KMS-11 (cell line): ENCODE data around the gene MESD.
A peak's percentile ranks its signal among the peaks of the same experiment; 100 is the strongest.

Experiments used
- H2AFZ ChIP-seq: fragments of 200-600 bp; sonication (generic); 2 replicates; pipeline ENCODE4 v1.6.1; 2016; ENCODE audit warnings: antibody characterized with exemption, mixed run types, low read depth
- H3K27ac ChIP-seq: fragments of 200-600 bp; sonication (generic); 2 replicates; pipeline ENCODE4 v1.6.1; 2016; ENCODE audit warnings: mild to moderate bottlenecking, mixed run types
- H3K27me3 ChIP-seq: fragments of 200-600 bp; sonication (generic); 2 replicates; pipeline ENCODE4 v1.6.1; 2017; ENCODE audit warnings: mild to moderate bottlenecking, low read depth, mixed run types, moderate library complexity; ENCODE audit not compliant: insufficient read depth
- H3K36me3 ChIP-seq: fragments of 200-600 bp; sonication (generic); 2 replicates; pipeline ENCODE4 v1.6.1; 2017; ENCODE audit warnings: mild to moderate bottlenecking, mixed run types; ENCODE audit not compliant: insufficient read depth
- H3K4me1 ChIP-seq: fragments of 200-600 bp; sonication (generic); 2 replicates; pipeline ENCODE4 v1.6.1; 2016; ENCODE audit warnings: mild to moderate bottlenecking, low read depth, mixed run types; ENCODE audit not compliant: poor library complexity, severe bottlenecking
- H3K4me2 ChIP-seq: fragments of 200-600 bp; sonication (generic); 2 replicates; pipeline ENCODE4 v1.7.0; 2016; ENCODE audit warnings: mild to moderate bottlenecking, mixed run types
- H3K4me3 ChIP-seq: fragments of 200-600 bp; sonication (generic); IDR thresholded peaks from 2 replicates; pipeline ENCODE4 v1.6.1; 2017; ENCODE audit warnings: low read depth, low read length, mixed read lengths; ENCODE audit not compliant: insufficient read depth
- H3K79me2 ChIP-seq: fragments of 200-600 bp; sonication (generic); 2 replicates; pipeline ENCODE4 v1.6.1; 2016; ENCODE audit warnings: low read depth, mixed run types; ENCODE audit not compliant: insufficient read depth
- H3K9ac ChIP-seq: fragments of 200-600 bp; sonication (generic); 2 replicates; pipeline ENCODE4 v1.6.1; 2016; ENCODE audit warnings: mild to moderate bottlenecking, mixed run types
- H4K20me1 ChIP-seq: fragments of 200-600 bp; sonication (generic); 2 replicates; pipeline ENCODE4 v1.6.1; 2016; ENCODE audit warnings: mild to moderate bottlenecking, mixed run types; ENCODE audit not compliant: insufficient read depth
- TF ChIP-seq, protein P1 (sequence below): fragments of 200-600 bp; sonication (generic); conservative IDR thresholded peaks from 2 replicates; pipeline ENCODE4 v1.6.1; 2017; ENCODE audit warnings: low read depth, mild to moderate bottlenecking, antibody characterized with exemption, low read length, moderate library complexity, mixed read lengths

MESD gene

DNA sequence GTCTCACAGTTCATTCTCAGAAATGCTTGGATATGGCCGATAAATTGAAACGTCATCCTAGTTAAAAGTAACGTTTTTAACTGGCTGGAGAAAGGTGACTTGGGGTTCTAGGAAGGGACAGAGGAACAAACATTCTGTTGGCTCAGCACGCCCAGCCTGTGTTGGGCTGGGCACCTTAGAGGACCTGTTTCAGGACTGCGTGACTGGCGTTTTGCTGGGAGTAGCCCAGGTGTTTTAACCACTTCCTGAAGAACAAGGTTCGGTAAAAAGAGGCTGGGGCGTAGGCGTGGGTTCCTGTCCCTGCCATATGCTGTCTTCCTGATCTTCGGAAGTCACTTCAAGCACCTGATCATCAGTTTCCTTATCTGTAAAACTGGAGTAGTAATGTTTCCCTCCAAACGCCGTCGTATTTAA is 10.0 kb upstream of the MESD start:
- Histone ChIP-seq H3K27me3 (no peaks in the 10 kb centered on the region), H3K4me1 (peaks cover 16% of the 10 kb centered on the region), H3K36me3 (no peaks in the 10 kb centered on the region), H3K79me2 (peaks cover 23% of the 10 kb centered on the region), H4K20me1 (no peaks in the 10 kb centered on the region), H3K9ac (peak overlapping the region; percentile 94), H3K27ac (peak overlapping the region; percentile 92), H3K4me2 (peak overlapping the region; percentile 69), H2AFZ (peak overlapping the region; percentile 64; the same call in 1 of the 2 replicates), H3K4me3 (no peak overlapping the region)
- TF ChIP-seq, protein P1, sequence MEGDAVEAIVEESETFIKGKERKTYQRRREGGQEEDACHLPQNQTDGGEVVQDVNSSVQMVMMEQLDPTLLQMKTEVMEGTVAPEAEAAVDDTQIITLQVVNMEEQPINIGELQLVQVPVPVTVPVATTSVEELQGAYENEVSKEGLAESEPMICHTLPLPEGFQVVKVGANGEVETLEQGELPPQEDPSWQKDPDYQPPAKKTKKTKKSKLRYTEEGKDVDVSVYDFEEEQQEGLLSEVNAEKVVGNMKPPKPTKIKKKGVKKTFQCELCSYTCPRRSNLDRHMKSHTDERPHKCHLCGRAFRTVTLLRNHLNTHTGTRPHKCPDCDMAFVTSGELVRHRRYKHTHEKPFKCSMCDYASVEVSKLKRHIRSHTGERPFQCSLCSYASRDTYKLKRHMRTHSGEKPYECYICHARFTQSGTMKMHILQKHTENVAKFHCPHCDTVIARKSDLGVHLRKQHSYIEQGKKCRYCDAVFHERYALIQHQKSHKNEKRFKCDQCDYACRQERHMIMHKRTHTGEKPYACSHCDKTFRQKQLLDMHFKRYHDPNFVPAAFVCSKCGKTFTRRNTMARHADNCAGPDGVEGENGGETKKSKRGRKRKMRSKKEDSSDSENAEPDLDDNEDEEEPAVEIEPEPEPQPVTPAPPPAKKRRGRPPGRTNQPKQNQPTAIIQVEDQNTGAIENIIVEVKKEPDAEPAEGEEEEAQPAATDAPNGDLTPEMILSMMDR: no peak

DNA sequence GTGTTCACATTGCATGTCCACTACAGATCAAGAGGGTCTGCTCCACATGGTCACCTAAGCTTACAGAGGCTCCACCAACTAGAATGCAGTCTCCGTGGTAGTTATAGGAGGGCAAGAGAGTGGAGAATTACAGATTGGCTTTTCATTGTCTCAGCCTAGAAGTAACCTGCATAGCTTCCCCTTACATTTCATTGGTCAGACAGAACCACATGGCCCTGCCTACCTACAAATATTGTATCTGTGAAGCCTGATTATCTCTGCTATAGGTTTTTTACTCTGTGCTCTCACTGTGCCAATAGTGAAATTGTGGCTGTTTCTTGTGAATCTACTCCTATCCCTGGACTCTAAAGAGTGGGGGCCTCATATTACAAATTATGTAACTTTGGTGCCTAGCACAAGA is 8.6 kb upstream of the MESD start:
- Histone ChIP-seq H3K4me1 (peaks cover 16% of the 10 kb centered on the region), H3K9ac (no peak overlapping the region), H3K4me3 (no peak overlapping the region), H3K79me2 (peaks cover 9% of the 10 kb centered on the region), H3K36me3 (no peaks in the 10 kb centered on the region), H2AFZ (no peak overlapping the region), H3K4me2 (no peak overlapping the region), H4K20me1 (no peaks in the 10 kb centered on the region), H3K27me3 (no peaks in the 10 kb centered on the region), H3K27ac (no peak overlapping the region)
- TF ChIP-seq, protein P1: no peak

DNA sequence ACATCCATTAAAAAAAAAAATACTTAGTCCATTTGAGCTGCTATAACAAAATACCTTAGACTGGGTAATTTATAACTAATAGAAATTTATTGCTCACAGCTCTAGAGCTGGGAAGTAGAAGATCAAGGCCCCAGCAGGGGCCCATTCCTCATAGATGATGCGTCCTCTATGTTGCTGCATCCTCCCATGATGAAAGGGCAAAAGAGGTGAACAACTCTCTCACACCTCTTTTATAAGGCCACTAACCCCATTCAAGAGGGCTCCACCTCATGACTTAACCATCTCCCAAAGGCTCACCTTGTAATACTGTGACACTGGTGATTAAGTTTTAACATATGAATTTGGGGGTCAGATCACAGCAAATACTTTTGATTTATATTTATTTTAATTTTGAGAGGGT is 8.1 kb upstream of the MESD start:
- TF ChIP-seq, protein P1: no peak
- H3K27me3 ChIP-seq: no peaks in the 10 kb centered on the region
- H3K9ac ChIP-seq: no peak overlapping the region
- H3K79me2 ChIP-seq: peaks cover 5% of the 10 kb centered on the region; the same call in 1 of the 2 replicates
- H3K4me2 ChIP-seq: no peak overlapping the region
- no peaks in the 10 kb centered on the region for H4K20me1 ChIP-seq
- no peak overlapping the region for H2AFZ ChIP-seq
- H3K36me3 ChIP-seq: no peaks in the 10 kb centered on the region
- H3K4me1 ChIP-seq: peaks cover 16% of the 10 kb centered on the region
- H3K4me3 ChIP-seq: no peak overlapping the region
- H3K27ac ChIP-seq: no peak overlapping the region

DNA sequence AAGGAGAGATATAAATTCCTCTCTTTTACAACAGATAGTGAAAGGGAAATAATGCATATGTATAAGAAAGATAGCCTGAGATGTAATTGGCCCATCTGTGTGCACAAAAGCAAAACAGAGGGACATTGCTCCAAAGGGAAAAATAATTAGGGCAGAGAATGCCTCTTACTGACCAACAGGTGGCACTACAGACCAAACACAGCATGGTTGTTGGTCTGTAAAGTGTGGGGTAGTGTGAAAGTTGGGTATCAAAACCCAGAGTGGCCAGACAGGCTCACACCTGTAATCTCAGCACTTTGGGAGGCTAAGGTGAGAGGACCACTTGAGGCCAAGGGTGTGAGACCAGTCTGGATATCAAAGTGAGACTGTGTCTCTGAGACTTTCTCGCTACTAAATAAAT is 6.6 kb upstream of the MESD start:
- TF ChIP-seq, protein P1: peak; percentile 62
- H3K9ac ChIP-seq: no peak overlapping the region
- H3K27me3 ChIP-seq: no peaks in the 10 kb centered on the region
- H3K36me3 ChIP-seq: no peaks in the 10 kb centered on the region
- H4K20me1 ChIP-seq: no peaks in the 10 kb centered on the region
- H3K27ac ChIP-seq: no peak overlapping the region
- H3K4me1 ChIP-seq: peaks cover 23% of the 10 kb centered on the region
- H2AFZ ChIP-seq: no peak overlapping the region
- no peak overlapping the region for H3K4me3 ChIP-seq
- no peak overlapping the region for H3K4me2 ChIP-seq
- H3K79me2 ChIP-seq: no peaks in the 10 kb centered on the region
